Ovary (tissue), 9 donors: Measurements from ENCODE around the gene SEMA4G. TPM values are rescaled to one million over a fixed set of nuclear protein-coding genes. Genes with fewer than 3 reads are reported as not detected.
"Not testable (repeated sequence)": the region's sequence is repeated elsewhere in the genome, so short reads cannot be mapped to it uniquely, and the experiment has no call there.

Experiments used
- DNase-seq, 5 donors: peaks; one replicate each; pipeline ENCODE4 v3.0.0-alpha.2; 2019 to 2020
- H3K27ac ChIP-seq, 2 donors: fragments of 200-600 bp; one replicate each; pipeline versions ENCODE4 v1.5.1 to v1.8.0; 2019 to 2022
- H3K27me3 ChIP-seq: fragments of 200-600 bp; one replicate; pipeline ENCODE4 v1.8.0; 2022
- H3K36me3 ChIP-seq: fragments of 200-600 bp; sonication (generic); one replicate; pipeline ENCODE4 v1.5.1; 2019
- H3K4me1 ChIP-seq: one replicate; pipeline ENCODE4 v1.8.1; 2013; ENCODE audit warnings: mild to moderate bottlenecking, moderate library complexity; ENCODE audit not compliant: insufficient read depth
- H3K4me3 ChIP-seq: fragments of 200-600 bp; sonication (generic); one replicate; pipeline ENCODE4 v1.5.1; 2017
- H3K9me3 ChIP-seq, 2 donors: fragments of 200-600 bp in 1 of 2; sonication (generic) in 1 of 2; one replicate each; pipeline versions ENCODE4 v1.5.1 to v1.8.1; 2013 to 2019; ENCODE audit warnings: mild to moderate bottlenecking in 1 of 2, moderate library complexity in 1 of 2
- EP300 ChIP-seq: sonication (generic); formaldehyde crosslinking; IDR thresholded peaks from one replicate; pipeline ENCODE4 v1.6.1; 2017; ENCODE audit warnings: antibody characterized with exemption
- POLR2A ChIP-seq: fragments of 450-650 bp; IDR thresholded peaks from one replicate; pipeline ENCODE4 v1.6.1; 2017; ENCODE audit warnings: antibody characterized with exemption, mild to moderate bottlenecking, moderate library complexity
- WGBS, 3 donors: extraction: QIAGEN DNeasy Blood & Tissue Kit in 1 of 3; methylation state at CpG; one replicate each; pipeline versions ENCODE4 v1.1.5 to v1.1.7; 2013 to 2017; 5-methylcytosine and 5-hydroxymethylcytosine counted together
- intact Hi-C, 4 donors: fragments of 100-400 bp; cut with DNase I; formaldehyde crosslinking; loops; one replicate each; pipeline versions ENCODE4 v1.11.0 to v1.15.1; 2022 to 2023
- polyA plus RNA-seq, 2 donors: library from polyadenylated mRNA; stranded (reverse); fragments of 200-250 nt in 1 of 2; fragments of 350-450 nt in 1 of 2; fragmentation: Illumina TruSeq in 1 of 2; extraction: RNeasy Lipid Tissue Mini Kit (QIAGEN cat#74804) in 1 of 2; gene quantifications; one replicate each; pipeline ENCODE4 v1.2.3, GENCODE V29; 2013 to 2014
- total RNA-seq, 7 donors: library from RNA; depleted of rRNA in 2 of 7; stranded (reverse); fragments of >200 nt in 2 of 7; fragmentation: NEBNext Ultra II Directional in 3 of 7; extraction: Animal tissue kit (Norgen Biotek cat#: 25700) in 3 of 7; gene quantifications; one replicate each; pipeline versions ENCODE4 v1.1.0 to v1.2.4, GENCODE V29; 2016 to 2023
- TF ChIP-seq, protein P1 (sequence below), 3 donors: fragments of 450-650 bp in 2 of 3; fragments of 200-600 bp in 1 of 3; IDR thresholded peaks; one replicate each; pipeline versions ENCODE4 v1.5.1 to v1.8.0; 2016 to 2022; ENCODE audit warnings: antibody characterized with exemption in 3 of 3, mild to moderate bottlenecking in 1 of 3
- donor health status: DM: no; HTN: no; CAD: no; lungs with moderate emphysema.
- donor health status: DM: no; HTN: no; CAD: no.
- donor health status: Bipolar disorder and iron deficiency.
- donor health status: DM: yes; HTN: yes; CAD: no.
- donor health status: DM: no; HTN: no; CAD: no.
- donor health status: DM: yes; HTN: yes; CAD: no.

The SEMA4G gene
- total and polyA plus RNA-seq, 9 donors, result 5.9 to 25.5 (median 13.1) TPM

GRCh38 chr10:100970914-100971811, 1.9 kb downstream of the SEMA4G start:
- Histone ChIP-seq H3K27ac (no peak overlapping the region), H3K4me3 (no peak overlapping the region), H3K4me1 (peaks cover 8% of the 10 kb centered on the region), H3K27me3 (no peaks in the 10 kb centered on the region), H3K9me3 (no peaks in the 10 kb centered on the region), H3K36me3 (no peaks in the 10 kb centered on the region)
- 60 to 64% (median 63%) methylated on average over 4 of the region's 4 CpGs for WGBS, 3 donors
- TF ChIP-seq EP300, result no peak
- TF ChIP-seq, protein P1, sequence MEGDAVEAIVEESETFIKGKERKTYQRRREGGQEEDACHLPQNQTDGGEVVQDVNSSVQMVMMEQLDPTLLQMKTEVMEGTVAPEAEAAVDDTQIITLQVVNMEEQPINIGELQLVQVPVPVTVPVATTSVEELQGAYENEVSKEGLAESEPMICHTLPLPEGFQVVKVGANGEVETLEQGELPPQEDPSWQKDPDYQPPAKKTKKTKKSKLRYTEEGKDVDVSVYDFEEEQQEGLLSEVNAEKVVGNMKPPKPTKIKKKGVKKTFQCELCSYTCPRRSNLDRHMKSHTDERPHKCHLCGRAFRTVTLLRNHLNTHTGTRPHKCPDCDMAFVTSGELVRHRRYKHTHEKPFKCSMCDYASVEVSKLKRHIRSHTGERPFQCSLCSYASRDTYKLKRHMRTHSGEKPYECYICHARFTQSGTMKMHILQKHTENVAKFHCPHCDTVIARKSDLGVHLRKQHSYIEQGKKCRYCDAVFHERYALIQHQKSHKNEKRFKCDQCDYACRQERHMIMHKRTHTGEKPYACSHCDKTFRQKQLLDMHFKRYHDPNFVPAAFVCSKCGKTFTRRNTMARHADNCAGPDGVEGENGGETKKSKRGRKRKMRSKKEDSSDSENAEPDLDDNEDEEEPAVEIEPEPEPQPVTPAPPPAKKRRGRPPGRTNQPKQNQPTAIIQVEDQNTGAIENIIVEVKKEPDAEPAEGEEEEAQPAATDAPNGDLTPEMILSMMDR (IDR thresholded peaks at IDR 0.05), result no peak
- TF ChIP-seq POLR2A, result no peak
- intact Hi-C loops, result no loop called here
- DNase-seq, result no peak

DNA sequence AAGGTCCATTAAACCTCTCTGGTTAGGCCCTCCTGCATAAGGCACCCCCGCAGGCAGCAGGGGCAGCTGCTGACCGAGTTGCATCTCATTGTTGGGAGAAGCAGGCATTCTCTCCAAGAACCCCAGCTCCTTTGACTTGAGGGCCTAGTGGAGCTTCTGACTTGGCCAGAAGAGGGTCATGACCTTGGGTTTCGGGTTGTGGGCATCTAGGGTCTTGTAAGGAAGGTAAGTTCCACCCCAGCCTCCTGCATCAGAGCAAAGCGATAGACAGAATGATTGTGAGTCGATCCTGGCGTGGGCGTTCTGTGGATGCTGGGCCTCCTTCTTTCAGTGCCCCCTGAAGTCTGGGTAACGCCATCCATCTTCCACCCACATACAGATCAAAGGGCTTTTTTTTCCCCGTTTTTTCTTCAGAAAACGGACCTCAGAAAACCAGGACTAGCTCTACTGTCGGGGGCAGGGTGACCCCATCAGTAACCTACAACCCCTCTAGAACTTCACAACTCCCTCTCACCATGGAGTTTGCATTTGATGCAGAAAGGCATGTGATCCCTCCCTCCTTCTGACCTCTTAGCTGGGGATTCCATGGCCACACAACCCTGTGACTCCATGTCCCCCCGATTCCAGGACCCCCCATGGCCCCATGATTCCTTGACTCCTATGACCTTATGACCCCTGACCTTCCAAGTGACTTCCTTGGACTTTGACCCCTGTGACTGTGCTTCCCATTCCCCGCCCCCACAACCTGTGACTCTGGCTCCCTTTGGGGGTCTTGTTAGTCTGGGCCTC, 3.0 kb downstream of the SEMA4G start:
- DNase-seq, result no peak
- Histone ChIP-seq H3K36me3 (no peaks in the 10 kb centered on the region), H3K9me3 (no peaks in the 10 kb centered on the region), H3K4me3 (no peak overlapping the region), H3K27me3 (no peaks in the 10 kb centered on the region), H3K27ac (no peak overlapping the region), H3K4me1 (peaks cover 8% of the 10 kb centered on the region)
- intact Hi-C loops, result no loop called here
- 72 to 76% (median 73%) methylated on average over 13 of the region's 13 CpGs for WGBS, 3 donors
- TF ChIP-seq EP300 (no peak), POLR2A (no peak)
- TF ChIP-seq, protein P1 (IDR thresholded peaks at IDR 0.05), result no peak

- H3K27ac ChIP-seq, result no peak overlapping the region
- no peak for DNase-seq
- WGBS, 3 donors, result 86 to 98% (median 87%) methylated on average over 6 of the region's 6 CpGs
- intact Hi-C loops, result no loop called here
- H3K9me3 ChIP-seq, result no peaks in the 10 kb centered on the region
- H3K4me3 ChIP-seq, result no peak overlapping the region
- TF ChIP-seq, protein P1 (IDR thresholded peaks at IDR 0.05), result no peak
- no peak for TF ChIP-seq POLR2A
- TF ChIP-seq EP300, result no peak
- H3K27me3 ChIP-seq, result no peaks in the 10 kb centered on the region
- H3K4me1 ChIP-seq, result peaks cover 8% of the 10 kb centered on the region
- H3K36me3 ChIP-seq, result no peaks in the 10 kb centered on the region
These were observed 3.7 kb downstream of the SEMA4G start for GRCh38 chr10:100972904-100973535.

DNA sequence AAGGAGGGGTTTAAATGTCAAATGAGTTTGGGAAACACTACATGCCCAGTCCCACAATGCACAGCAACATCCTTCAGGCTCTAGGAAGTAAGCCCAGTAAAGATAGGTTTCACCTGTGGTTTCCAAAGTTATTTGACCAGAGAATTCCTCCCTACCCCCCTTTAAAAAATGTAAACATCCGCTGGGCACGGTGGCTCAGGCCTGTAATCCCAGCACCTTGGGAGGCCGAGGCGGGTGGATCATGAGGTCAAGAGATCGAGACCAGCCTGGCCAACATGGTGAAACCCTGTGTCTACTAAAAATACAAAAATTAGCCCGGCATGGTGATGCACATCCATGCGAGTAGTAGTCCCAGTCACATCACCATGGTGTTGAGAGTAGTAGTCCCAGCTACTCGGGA, 6.1 kb downstream of the SEMA4G start:
- not testable (repeated sequence) for H3K9me3 ChIP-seq
- peak in 1 of 5 donors; percentile 7 for DNase-seq

More for the DNA sequence above, 6.1 kb downstream of the SEMA4G start:
- H3K27ac ChIP-seq, H3K36me3 ChIP-seq, H3K4me3 ChIP-seq, H3K4me1 ChIP-seq, H3K27me3 ChIP-seq, intact Hi-C loops: not testable (repeated sequence)
- 71 to 76% (median 73%) methylated on average over 8 of the region's 8 CpGs for WGBS, 3 donors
